GM21360 (cell line): ENCODE data around the gene SHC2.

Experiments used
- ATAC-seq: cut with Tn5 transposase; IDR thresholded peaks from one replicate; pipeline ENCODE4 v1.9.1; 2021; ENCODE audit warnings: mild to moderate bottlenecking, moderate library complexity; ENCODE audit not compliant: unreplicated experiment

SHC2 gene

GRCh38 chr19:376111-376470, 84.7 kb downstream of the SHC2 start:
- ATAC-seq: no peak

GRCh38 chr19:375395-376110, 85.3 kb downstream of the SHC2 start:
- no peak for ATAC-seq

GRCh38 chr19:374886-375235, 86.0 kb downstream of the SHC2 start:
- no peak for ATAC-seq

DNA sequence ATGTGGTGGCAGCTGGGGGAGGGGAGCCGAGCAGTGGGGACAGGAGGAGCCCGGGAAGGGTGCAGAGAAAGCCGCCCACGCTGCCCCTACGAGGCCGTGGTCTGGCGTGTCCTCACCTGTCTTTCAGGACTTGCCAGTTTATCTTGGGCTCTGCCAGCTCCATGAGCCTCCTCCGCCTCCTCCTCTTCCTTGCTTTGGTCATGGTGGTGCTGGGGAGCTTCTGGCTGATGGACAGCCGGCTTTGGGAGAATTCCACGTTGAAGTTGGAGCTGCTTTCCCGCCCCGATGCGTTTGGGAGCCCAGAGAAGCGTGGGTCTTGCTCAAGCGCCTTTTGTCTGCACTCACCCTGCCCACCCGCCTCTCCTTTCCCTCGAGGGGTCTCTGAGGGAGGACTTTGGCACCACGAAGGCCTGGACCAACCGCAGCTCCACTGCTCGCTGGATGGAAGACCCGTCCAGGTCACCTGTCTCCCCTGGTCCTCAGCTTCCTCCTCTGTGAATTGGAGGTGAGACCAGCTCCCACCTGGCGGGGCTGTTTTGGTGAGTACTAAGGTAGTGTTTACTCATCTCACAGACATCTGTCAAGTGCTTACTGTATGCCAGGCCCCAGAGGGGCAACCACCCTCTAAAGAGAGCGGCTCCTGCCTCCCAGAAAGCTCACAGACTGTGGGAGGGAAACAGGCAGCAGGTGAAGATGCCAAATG, 86.5 kb downstream of the SHC2 start:
- ATAC-seq: no peak

DNA sequence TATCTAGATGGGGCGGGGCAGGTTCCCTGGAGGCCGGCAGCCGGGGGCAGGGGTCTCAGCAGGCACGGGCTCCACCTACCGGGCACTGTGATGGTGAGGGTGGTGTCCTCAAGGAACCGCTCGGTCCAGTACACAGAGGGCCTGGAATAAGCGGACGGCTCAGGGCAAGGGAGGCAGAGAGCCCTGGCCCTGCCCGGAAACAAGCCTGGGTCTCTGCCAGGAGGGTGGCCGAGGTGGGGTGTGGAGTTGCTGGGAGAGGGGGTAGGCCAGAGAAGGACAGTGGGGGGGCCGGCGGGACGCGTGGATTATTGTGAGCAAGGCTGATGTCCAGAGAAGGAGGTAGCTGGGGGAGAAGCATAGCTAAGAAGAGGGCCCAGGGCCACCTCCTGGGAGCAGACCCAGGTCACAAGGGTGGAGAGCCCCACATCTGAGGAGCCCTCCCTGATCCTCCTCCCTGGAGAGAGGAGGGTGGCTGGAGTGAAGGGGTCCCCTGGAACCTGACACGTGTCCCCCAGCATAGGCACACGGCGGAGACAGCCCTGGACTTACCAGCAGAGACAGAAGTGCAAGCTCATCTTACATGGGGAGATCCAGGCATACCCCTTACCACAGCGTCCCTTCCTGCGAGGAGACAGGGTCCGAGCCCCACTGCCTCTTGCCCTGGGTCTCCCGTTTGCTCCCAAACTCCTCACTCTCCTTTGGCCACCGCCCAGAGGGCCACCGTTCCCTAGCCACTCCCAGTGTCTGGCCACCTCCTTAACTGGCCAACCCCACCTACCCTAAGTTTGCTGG, 87.2 kb downstream of the SHC2 start:
- no peak for ATAC-seq

DNA sequence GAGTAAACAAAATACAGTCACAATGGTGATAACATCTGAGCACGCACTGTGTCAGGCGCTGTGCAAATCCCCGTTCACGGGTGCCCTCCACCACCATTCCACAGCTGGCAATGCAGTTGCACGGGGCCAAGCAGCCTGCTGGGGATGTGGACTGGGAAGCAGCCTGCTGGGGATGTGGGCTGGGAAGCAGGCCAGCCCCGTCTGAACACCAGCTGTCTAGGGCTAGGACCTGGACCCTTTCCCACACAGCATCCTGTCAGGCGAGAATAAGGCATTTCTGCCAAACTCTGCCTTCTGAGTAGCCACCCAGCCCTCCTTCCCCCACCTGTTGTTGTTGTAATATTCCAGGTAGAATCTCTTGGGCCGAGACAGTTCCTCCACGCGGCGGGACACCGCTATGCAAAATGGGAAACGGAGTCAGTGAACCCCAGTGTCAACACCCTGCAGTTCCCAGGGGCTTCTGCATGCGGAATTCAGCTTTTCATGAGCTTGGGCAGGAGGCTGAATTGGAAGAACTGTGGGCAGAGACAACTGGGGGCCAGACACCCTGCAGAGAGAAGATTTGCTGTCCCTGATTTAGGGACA, 88.4 kb downstream of the SHC2 start:
- no peak for ATAC-seq

- ATAC-seq: no peak
Measured at GRCh38 chr19:371501-372168, 89.2 kb downstream of the SHC2 start.

GRCh38 chr19:370641-371330, 90.0 kb downstream of the SHC2 start:
- no peak for ATAC-seq

GRCh38 chr19:369876-370275, 91.0 kb downstream of the SHC2 start:
- no peak for ATAC-seq

DNA sequence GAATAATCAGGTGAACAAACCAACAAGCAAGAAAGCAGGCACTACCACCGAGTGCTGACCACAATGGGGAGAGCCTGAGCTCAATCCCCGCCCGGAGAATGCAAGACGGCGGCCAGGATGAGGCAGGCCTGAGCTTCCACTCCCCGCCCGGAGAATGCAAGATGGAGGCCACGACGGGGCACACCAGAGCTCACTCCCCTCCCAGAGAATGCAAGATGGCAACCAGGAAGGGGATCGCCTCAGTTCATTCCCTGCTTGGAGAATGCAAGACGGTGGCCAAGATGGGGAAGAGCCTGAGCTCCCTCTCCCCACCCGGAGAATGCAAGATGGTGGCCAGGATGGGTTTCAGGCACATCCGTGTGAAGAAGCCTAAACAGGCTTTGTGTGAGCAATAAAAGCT, 91.6 kb downstream of the SHC2 start:
- ATAC-seq: no peak

DNA sequence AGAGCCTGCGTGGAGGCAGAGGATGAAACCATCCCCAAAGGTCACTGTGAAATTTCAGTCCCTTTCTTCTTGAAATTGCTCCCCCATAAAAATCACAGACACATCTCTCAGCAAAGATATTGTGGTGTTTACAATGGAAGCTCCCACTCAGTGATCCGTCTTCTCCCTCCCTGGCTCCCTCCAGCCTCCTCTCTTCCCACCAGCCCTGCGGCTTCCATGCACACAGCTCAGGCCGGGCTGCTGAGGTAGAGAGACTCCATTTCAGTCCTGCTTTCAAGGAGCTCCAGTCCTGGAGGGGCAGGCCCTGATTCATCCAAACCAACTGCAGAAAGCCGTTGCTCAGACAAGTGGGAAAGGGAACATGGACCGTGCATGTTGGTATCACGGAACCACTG, 92.2 kb downstream of the SHC2 start:
- ATAC-seq: no peak

- no peak for ATAC-seq
Measured at GRCh38 chr19:367963-368629, 92.7 kb downstream of the SHC2 start.

DNA sequence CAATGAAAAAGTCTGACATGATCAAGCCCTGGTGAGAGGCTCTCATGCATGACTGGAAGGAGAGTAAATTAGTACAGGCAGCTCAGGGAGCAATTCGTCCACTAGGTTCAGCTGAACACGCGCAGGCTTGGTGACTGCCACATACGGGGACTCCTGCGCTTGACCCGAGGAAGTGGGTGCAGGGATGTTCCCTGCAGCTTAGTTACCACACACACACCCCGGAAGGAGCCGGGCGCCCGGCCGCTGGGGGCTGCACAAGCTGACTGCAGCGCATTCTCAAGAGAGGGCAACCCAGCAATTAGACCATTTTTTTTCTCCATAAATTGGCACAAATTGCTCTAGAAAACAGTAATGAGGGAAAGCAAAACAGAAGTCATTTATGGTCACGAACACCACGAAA, 93.3 kb downstream of the SHC2 start:
- ATAC-seq: no peak

- ATAC-seq: no peak
Measured at GRCh38 chr19:366951-367350, 93.9 kb downstream of the SHC2 start.
